HG03097 (cell line): ENCODE data around the gene SCTR.

Experiments used
- ATAC-seq: cut with Tn5 transposase; IDR thresholded peaks from one replicate; pipeline ENCODE4 v1.9.1; 2021; ENCODE audit not compliant: unreplicated experiment, low FRiP score

SCTR gene

DNA sequence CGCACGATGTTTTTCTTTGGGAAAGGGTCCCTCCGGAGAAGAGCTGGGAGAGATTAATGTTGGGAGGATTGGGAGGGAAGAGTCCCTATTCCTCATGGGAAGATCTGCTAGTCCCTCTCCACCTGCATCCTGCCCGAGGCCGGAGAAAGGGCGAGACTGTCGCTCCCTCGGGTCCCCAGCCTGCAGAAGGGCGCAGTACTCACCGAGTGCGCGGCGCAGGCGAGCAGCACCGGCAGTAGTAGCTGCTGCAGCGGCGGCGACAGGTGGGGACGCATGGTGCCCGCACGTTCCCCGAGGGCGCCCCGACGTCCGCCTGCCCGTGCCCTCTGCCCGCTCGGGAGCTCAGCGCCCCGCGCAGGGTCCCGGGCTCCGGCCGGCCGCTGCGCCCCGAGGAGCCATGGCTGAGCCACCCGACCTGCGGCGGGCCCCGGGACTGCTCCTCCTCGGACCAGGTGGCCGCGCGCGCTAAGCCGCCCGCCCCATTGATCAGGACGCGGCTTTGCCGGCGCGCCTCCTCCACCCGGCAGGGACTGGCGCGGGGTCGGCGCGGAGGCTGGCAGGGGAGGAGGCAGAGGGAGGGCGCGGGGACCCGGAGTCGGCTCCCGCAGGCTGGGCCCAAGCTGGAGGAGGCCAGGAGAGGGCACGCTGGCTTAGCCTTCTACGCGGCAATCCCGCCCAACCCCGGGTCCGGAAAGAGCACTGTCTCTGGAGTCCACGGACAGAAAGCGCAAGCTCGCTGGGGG lies at the start of gene SCTR:
Gene SCTR, minus strand, starts transcription at position 532 of the 743 bp plus-strand sequence. Its CDS starts 257 bp downstream, at position 275.
- ATAC-seq: no peak

DNA sequence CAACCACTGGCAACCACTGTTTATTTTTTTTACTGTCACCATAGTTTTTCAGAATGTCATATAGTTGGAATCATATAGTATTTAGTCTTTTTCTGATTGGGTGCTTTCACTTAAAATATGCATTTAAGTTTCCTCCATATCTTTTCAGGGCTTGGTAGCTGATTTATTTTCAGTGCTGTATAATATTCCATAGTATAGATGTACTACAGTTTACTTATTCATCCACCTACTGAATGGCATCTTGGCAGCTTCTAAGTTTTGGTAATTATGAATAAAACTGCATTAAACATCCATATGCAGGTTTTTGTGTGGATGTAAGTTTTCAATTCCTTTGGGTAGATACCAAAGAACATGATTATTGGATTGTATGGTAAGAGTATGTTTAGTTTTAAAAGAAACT lies 43.0 kb upstream of the SCTR start:
- ATAC-seq: no peak

DNA sequence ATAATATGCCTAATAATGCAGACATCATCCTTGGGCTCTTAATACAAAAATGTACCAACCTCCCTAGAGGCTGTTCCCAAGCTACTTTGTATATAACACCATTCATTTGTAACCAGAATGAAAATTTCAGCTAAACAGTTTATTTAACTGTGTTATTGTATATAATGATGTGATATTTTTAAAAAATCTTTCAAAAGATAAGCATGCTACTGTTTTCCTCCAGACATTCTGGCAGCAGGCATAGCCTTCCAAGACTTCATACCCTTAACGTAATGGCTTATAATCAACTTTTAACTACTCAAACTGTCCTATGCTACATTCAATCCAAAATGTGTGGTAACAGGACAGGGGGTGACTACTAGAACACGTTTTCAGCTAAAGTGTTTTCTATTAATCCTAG lies 41.2 kb upstream of the SCTR start:
- ATAC-seq: no peak

DNA sequence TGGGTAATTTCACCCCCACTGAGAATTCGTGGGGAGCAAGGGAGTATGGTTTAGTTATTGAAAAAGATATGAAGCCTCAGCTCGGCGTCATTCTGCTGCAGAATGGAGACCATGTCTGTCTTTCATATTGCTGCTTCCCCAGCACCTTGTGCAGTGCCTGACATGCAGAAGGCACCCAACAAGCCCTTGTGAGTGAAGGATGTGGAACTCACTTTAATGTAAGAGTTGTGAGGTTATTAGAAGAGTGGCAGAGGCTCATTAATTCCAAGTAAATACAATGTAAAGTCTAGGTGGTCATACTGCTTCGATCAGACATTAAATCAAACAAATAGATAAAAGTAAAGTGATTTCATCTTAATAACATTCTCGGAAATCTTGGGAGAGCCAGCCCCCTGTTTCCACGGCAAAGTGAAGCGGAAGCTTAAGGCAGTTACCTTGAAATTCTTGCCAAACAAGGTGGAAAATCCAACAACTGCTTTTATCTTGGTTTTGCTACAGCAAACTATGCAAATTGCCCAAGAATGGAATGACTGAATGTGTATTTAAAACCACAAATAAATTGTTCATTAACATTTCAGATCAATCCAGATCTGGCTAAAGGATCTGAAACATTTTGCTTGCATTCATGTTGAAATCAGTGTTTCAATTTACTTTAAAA lies 29.5 kb upstream of the SCTR start:
- ATAC-seq: no peak

DNA sequence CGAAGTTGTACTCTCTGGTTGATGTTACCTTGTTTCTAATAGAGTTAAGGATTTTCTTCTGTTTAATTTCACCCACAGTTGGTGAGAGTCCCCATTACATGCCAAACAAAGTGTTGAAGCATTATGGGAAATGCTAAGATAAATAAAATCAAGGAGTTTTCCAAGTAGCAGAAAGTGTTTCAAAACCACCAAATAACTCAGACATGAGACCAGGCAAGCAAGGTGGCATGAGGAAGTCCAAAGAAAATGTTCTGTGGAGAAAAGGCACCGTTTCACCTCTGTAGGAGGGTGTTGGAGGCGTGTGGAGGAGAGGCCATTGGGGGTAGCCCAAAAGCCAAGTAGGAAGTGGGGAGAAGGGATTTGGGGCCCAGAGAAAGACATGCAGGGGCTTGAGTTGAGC lies 28.6 kb upstream of the SCTR start:
- ATAC-seq: no peak

DNA sequence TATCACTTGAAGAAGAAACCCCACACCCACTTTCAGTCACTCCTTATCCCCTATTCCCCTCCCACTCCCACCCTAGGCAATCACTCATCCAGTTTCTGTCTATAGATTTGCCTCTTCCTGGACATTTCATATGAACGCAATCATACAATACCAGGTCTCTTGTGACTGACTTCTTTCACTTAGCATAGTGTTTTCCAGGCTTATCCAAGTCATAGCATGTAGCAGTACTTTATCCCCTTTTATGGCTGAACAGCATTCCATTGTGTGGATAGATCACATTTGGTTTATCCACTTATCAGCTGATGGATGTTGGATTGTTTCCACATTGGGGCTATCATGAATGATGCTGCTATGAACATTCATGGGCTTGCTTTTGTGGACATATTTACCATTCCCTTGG lies 26.6 kb upstream of the SCTR start:
- no peak for ATAC-seq

DNA sequence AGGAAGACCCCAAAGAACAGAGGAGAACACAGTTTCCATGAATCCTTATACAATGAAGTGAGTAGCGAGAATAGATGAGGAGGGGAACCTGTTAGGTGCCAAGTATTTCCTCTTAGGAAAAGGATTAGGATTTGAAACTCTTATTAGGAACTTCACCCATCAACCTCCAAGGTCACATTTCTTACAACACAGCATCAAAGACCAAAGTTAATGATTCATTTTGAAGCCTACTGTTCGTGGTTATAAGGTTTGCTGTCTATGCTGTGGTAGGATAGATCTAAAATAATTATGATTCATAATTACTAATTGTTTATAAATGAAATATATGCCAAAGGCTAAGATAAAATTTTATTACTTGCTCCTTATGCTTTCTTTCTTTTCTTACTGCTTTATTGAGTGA lies 26.1 kb upstream of the SCTR start:
- no peak for ATAC-seq

DNA sequence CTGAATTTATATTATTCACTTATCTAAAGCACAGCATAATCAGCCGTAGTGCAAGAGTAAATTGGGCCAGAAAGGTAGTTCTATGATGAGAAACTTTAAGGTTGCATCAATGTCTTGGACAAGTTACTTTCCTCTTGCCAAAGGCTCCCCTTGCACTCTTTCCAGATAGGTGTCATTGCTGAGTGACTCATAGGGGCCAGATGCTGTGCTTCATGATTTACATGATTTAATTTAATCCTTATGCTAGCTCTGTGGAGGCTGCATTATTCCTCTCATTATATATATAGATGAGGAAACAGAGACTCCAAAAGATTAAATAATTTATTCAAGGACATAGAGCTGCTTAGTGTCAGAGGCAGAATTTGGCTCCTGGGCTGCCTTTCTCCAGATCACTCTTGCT lies 25.0 kb upstream of the SCTR start:
- ATAC-seq: no peak

DNA sequence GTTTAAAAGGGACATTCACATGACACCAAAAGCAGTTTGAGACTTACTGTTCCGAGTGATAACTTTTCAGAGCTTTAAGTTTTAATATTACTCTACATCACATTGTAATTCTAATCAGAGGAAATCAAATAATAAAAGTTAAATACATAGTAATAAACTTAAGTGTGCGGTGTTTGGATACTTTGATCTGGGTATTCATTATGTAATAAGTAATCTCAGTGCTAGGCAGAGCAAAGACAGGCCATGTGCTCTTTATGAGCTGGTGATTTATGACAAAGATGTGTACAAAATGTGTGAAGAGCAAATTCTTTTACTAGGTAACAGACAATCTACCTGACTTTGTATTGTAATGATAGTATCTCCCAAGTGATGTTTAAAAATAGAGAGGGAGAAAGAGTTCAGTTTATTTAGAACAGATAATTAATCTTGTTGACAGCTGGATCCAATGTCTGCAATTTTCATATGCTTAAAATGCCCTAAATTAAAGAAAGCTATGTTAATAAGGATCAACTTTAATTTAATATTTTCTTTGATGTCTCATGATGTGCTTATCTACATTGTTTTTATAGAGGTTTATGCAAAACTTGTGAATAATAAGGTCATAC lies 24.3 kb upstream of the SCTR start:
- ATAC-seq: no peak

DNA sequence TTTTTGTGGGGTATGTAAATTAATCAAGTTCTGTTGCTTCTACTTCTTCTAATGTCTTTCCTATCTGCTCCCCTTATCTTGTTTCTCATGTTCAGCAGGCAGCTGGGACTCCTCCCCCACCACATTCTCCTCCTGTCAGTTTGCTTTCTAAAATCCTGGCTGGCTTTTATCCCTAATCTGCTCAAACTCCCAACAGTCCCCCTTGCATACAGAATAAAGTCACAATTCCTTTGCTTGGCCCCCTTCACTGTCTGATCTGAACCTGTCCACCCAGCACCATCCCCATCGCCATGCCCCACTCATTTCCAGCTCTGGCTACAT lies 22.1 kb upstream of the SCTR start:
- no peak for ATAC-seq

DNA sequence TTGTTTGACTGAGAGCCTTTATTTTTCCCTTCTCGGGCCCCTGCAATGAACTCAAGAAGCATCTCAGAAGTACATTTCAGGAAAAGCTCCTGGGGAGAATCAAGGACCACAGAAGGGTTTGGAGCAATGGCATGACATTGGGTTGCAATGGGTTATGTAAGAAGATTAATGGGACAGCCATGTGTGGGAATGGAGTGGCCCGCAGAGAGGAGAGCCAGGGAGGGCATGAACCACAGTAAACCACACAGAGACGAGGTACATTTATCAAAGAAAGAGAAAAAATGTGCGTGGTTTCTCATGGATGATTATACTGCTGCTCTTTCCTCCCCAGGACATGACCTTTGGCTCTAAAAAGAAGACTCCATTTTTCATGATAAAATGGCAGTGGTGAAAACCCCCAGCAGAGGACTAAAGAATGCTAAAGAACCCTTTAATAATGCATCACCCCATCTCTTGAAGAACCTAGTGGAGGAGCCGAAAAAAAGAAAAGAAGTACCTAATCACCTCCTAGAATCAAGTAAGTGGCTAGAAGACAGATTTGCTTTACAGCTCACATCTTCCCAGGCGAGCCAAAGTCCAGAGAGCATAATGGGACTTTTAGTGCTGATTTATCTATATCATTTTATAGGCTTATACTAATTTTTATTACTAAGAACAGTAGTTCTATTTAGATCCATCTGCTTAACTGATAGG lies 21.6 kb upstream of the SCTR start:
- ATAC-seq: no peak

DNA sequence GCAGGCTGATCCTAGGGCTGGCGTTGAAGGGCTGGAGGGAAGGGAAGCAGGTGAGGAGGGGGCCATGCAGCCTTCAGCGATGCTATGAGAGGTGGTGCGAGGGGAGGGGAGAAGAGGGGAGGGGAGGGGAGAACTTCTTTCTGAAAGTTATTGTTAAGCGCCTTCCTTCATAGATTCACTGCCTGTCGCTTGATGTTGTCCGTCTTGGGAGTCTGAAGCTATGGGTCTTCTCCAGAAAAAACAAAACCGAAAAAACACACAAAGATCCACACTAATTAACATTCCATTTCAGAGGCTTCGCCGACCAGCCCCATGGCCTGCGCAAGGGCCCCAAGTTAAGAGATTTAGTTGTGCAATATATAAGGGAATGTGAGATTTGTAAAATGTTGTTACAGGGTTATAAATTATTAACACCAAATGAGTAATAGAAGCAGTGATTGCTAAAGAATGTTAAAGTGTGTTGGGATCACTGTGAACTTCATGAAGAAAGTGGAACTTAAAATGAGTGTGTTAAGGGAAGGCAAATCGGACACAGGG lies 20.7 kb upstream of the SCTR start:
- no peak for ATAC-seq

DNA sequence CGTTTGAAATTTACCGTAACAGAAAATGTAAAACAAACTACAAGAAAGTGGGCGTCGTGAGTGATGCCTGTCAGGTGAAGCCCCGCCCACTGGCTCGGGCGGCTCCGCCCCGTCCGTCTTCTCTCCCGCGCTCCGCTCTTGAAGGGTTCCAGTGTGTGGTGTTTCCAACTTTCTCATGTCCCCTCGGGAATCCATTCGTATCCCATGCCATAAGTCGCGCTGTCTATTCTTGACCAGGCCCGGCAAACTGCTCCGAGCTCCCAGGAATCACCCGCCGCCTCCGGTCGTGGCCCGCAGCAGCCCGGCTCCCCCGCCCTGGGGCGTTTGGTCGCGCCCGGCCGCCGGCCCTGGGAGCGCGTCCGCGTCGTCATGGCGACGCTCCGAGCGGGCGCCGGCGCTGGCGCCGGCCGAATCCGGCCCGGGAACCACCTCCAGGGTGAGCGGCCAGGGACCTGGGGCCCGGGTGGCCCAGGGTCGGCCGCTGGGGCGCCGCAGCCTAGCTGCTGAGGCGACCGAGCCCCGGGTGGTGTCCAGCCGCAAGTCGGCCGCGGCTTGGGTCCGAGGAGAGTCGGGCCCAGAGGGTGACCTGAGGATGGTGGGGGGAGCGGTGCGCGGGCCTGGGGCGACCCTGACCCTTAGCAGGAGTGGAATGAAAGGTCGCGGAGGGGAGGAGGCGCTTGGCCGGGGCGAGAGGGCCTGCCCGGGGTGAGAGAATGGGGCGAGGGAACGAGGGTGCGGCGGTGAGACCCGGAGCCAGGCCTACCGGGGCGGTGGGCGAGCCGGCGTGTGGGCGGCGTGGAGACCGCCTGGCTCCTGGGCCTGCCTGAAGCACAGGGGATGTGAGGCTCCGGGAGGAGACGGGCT lies 20.0 kb upstream of the SCTR start, which contains the start of gene CFAP221:
Gene CFAP221, plus strand, starts transcription at position 375 of the 864 bp plus-strand sequence. CDS start 1,683 bp downstream, outside the sequence.
- ATAC-seq: no peak

DNA sequence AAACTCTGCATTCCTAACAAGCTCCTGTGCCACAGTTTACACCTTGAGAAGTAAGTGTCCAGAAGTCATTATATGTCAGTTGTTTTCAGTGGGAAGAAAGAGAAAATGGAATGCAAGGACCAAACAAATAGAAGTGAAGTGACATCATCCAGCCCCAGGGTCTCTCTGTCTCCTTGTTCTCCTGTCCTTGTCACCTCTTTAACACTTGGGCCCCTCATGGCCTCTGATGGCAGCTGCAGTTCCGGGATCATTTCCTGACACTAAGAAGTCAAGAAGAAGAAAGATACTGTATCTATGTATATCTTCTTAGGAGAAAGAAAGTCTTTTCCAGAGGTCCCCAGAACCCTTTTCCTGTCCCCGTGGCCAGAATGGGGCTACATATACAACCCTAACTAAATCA lies 17.2 kb upstream of the SCTR start:
- no peak for ATAC-seq

DNA sequence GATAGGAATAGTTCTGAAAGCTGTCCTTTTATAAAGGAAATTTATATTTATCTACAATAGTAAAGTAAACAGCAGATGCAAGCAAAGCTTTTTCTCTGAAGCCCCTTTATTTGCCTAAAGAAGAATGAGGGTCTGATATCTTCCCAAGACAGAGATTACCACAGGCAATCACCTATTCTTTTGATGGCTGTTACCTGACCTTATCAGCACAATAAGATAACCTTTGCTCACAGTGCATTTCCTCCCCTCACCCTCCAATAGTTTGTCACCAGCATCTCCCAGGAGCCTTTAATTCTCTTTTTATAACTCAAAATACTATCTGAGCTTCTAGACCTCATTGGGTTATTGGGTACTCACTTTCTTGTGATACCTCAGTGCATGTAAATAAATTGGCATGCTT lies 13.5 kb upstream of the SCTR start:
- ATAC-seq: no peak

DNA sequence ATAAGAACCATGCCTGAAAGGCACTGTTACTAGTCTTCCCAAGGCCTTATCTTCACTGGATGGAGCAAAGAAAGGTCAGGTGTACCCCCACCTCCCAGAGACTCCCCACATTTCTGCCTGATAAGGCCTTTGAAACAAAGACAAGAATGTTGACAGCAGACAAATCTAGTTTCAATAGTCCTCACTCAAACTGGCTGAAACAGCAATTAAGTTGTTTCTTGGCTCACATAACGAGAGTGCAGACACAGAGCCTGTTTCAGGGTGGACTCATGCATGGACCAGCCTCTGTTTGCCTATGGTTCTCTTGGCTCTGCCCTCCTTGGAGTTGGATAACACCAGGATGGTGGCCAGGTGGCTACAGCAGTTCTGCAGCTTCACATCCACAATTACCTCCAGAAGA lies 12.4 kb upstream of the SCTR start:
- ATAC-seq: no peak

DNA sequence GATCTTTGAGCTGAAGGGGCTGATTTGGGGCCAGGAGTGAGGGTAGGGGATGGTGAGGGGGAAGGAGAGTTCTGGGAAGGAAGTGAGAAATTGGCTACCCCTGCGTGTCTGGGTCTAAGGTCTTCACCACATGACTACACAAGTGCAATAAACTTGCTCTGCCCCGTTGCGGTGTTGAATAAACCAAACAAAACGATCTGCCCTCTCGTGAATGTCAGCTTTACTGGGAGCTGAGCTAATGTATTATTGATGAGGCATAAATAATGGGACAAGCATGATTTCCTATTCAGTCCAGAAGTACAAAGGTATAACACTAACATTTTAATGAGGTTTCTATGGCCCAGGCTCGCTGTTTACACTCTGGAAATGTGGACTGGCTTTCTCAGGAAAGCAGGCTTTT lies 11.9 kb upstream of the SCTR start:
- ATAC-seq: no peak

DNA sequence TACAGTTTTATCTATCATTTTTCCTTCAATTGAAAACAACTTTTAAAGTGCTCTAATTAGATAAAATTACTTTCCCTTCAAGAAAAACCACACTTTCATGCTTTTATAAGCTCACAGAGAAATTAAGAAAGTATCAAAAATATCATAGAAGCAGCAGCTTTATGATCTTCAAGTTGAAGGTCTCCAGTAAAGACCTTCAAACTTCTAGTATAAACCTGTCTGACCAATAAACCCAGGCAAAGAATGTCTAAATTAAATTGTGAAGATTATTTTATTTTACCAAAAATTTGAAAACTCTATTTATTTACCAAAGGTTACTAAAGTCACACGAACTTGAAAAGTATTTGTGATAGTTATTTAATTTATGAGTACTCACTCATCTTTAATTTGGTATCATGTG lies 9.3 kb upstream of the SCTR start:
- ATAC-seq: no peak

DNA sequence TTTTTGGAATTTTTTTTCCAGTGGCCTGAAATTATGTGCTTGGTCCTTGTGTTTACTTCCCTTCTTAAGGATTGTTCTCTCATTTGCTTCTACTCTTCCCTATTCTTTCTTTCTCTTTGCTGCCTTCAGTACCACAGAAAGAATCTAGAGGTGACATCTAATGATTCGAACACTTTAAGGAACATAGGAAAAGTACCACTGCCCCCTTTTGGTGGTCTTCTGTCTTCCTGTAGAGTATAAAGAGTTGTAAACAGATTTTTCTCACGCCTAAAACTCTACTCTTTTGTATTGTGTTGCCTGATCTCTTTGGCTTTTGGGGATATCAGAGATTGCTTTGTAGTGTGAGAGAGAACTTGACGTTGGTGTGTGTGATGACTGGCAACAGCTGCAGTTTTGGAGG lies 7.0 kb upstream of the SCTR start:
- ATAC-seq: no peak

DNA sequence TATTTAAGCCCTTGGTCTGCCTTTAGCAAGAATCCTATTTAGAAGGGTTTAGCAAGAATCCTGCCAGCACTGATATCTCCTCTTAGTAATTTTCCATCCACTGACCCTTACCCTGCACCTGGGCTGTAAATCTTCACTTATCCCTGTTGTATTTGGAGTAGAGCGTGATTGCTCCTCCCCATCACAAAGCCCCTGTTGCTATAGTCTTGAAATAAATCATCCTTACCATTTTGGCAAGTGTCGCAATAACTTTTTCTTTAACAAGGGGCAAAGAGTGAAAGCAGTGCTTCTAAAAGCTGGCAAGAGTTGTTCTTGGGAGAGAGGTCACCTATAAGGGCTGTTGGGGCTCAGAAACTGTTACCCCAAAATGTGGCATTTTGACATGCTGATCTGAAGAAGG lies 3.7 kb upstream of the SCTR start:
- ATAC-seq: no peak
